Endodermal cell (in vitro differentiated cells): ENCODE data around the gene SETD7. TPM values are rescaled to one million over a fixed set of nuclear protein-coding genes. Genes with fewer than 3 reads are reported as not detected.

Experiments used
- DNase-seq: peaks from one replicate; pipeline ENCODE4 v3.0.0-alpha.2; 2017
- H3K27ac ChIP-seq: 2 replicates; pipeline ENCODE4 v1.5.1; 2013; ENCODE audit warnings: mild to moderate bottlenecking, low read depth, low read length, moderate library complexity
- H3K27me3 ChIP-seq: 2 replicates; pipeline ENCODE4 v1.6.1; 2013; ENCODE audit warnings: mild to moderate bottlenecking, low read length, moderate library complexity; ENCODE audit not compliant: insufficient read depth, control insufficient read depth, poor library complexity, severe bottlenecking
- H3K36me3 ChIP-seq: 2 replicates; pipeline ENCODE4 v1.7.0; 2013; ENCODE audit warnings: mild to moderate bottlenecking, low read length, moderate library complexity; ENCODE audit not compliant: control insufficient read depth, insufficient read depth
- H3K4me1 ChIP-seq: one replicate; pipeline ENCODE4 v1.7.0; 2013; ENCODE audit warnings: low read length; ENCODE audit not compliant: control insufficient read depth, insufficient read depth
- H3K4me3 ChIP-seq: 2 replicates; pipeline ENCODE4 v1.5.1; 2013; ENCODE audit warnings: mild to moderate bottlenecking, low read length, moderate library complexity
- H3K9ac ChIP-seq: 2 replicates; pipeline ENCODE4 v1.6.1; 2013; ENCODE audit warnings: mild to moderate bottlenecking, low read length, moderate library complexity; ENCODE audit not compliant: poor library complexity, severe bottlenecking; ENCODE audit errors: extremely low read depth
- H3K9me3 ChIP-seq: 2 replicates; pipeline ENCODE4 v1.6.1; 2013; ENCODE audit warnings: mild to moderate bottlenecking, low read length, moderate library complexity; ENCODE audit not compliant: control insufficient read depth
- H3K27ac Mint-ChIP-seq: 2 replicates; pipeline ENCODE4 v1.8.0; 2020; ENCODE audit warnings: mixed read lengths
- H3K27me3 Mint-ChIP-seq: 2 replicates; pipeline ENCODE4 v1.8.0; 2021; ENCODE audit warnings: mild to moderate bottlenecking, mixed read lengths; ENCODE audit not compliant: insufficient read depth
- H3K36me3 Mint-ChIP-seq: 2 replicates; pipeline ENCODE4 v1.8.0; 2020; ENCODE audit warnings: low read depth, mixed read lengths
- H3K4me1 Mint-ChIP-seq: 2 replicates; pipeline ENCODE4 v1.8.0; 2020; ENCODE audit warnings: mixed read lengths
- H3K4me3 Mint-ChIP-seq: 2 replicates; pipeline ENCODE4 v1.8.0; 2020; ENCODE audit warnings: mild to moderate bottlenecking, moderate library complexity, mixed read lengths
- H3K9me3 Mint-ChIP-seq: 2 replicates; pipeline ENCODE4 v1.8.0; 2020; ENCODE audit warnings: mild to moderate bottlenecking, mixed read lengths
- CTCF ChIP-seq: fragments of 200-600 bp; sonication (generic); conservative IDR thresholded peaks from 2 replicates; pipeline ENCODE4 v1.5.0; 2021; ENCODE audit warnings: antibody characterized with exemption, mild to moderate bottlenecking
- WGBS, 2 experiments: methylation state at CpG; one replicate each; pipeline versions ENCODE4 v1.1.5 to v1.1.7; 2013; ENCODE audit warnings: missing lambda C conversion rate in 2 of 2, mixed read lengths in 1 of 2; ENCODE audit not compliant: insufficient coverage in 1 of 2, insufficient read length in 1 of 2; 5-methylcytosine and 5-hydroxymethylcytosine counted together
- long read RNA-seq, 4 experiments: library from polyadenylated mRNA in 2 of 4; library from RNA in 1 of 4; library from capped mRNA in 1 of 4; stranded (forward) in 3 of 4; unstranded in 1 of 4; transcript quantifications; one replicate each; pipeline ENCODE4 v2.0.0, GENCODE V29; 2020 to 2021; ENCODE audit warnings: inconsistent platforms in 1 of 4
- polyA plus RNA-seq, 2 experiments: library from polyadenylated mRNA; stranded (reverse); fragments of 50-300 nt; gene quantifications; one replicate each; pipeline ENCODE4 v1.2.3, GENCODE V29; 2013
- total RNA-seq, 2 donors: library from RNA; stranded (reverse); fragmentation: NEBNext Ultra II Directional in 1 of 2; extraction: Animal tissue kit (Norgen Biotek cat#: 25700) in 1 of 2; gene quantifications; 2 replicates in 1 of 2; 3 replicates in 1 of 2; pipeline ENCODE4 v1.2.1, GENCODE V29; 2021

SETD7 gene
- 10 to 100 TPM; 13.8 to 19.4 TPM for total RNA-seq
- 12.7 TPM for polyA plus RNA-seq (2013, experiment 1 of 2)
- 13.2 TPM for polyA plus RNA-seq (2013, experiment 2 of 2)
- long read RNA-seq, experiment 1, full-length matches to known transcripts: 3 of 11 reads
- long read RNA-seq, experiment 1, partial matches to known transcripts: 1 of 11 reads
- long read RNA-seq, experiment 1, other reads (novel, unspliced or antisense): 7 of 11 reads
- long read RNA-seq, experiment 2, full-length matches to known transcripts: 11 of 27 reads
- long read RNA-seq, experiment 2, partial matches to known transcripts: 3 of 27 reads
- long read RNA-seq, experiment 2, other reads (novel, unspliced or antisense): 13 of 27 reads
- long read RNA-seq, experiment 3, full-length matches to known transcripts: 9 of 17 reads
- long read RNA-seq, experiment 3, partial matches to known transcripts: 1 of 17 reads
- long read RNA-seq, experiment 3, other reads (novel, unspliced or antisense): 7 of 17 reads
- long read RNA-seq, experiment 4, transcript SETD7-202 (3 exons, 1,590 nt): minor isoform, 5 of 16 reads
- long read RNA-seq, experiment 4, transcript SETD7-204 (8 exons, 1,602 nt): major isoform, 9 of 16 reads
- long read RNA-seq, experiment 4, partial matches to known transcripts: 0 of 16 reads
- long read RNA-seq, experiment 4, other reads (novel, unspliced or antisense): 2 of 16 reads

GRCh38 chr4:139556071-139556723 lies at the start of gene SETD7:
Gene SETD7, minus strand, starts transcription at chr4:139556219. Its CDS starts 82 bp downstream, at chr4:139556137.
- Histone ChIP-seq H3K9me3 (no peaks in the 10 kb centered on the region), H3K9ac (peak within 1 kb of the TSS; percentile 87), H3K36me3 (no peaks in the 10 kb centered on the region), H3K27me3 (peaks cover 27% of the 10 kb centered on the region), H3K27ac (peak within 1 kb of the TSS; percentile 69), H3K4me3 (peak within 1 kb of the TSS; percentile 89), H3K4me1 (peaks cover 16% of the 10 kb centered on the region)
- peak within 1 kb of the TSS; percentile 88 for H3K4me3 Mint-ChIP-seq
- TF ChIP-seq CTCF: no peak
- H3K36me3 Mint-ChIP-seq: no peaks in the 10 kb centered on the region
- peaks cover 57% of the 10 kb centered on the region for H3K4me1 Mint-ChIP-seq
- no peaks in the 10 kb centered on the region for H3K9me3 Mint-ChIP-seq
- H3K27ac Mint-ChIP-seq: peak within 1 kb of the TSS; percentile 97
- peaks cover 31% of the 10 kb centered on the region for H3K27me3 Mint-ChIP-seq
- DNase-seq: peak; percentile 93
- WGBS, 2 experiments: 0% methylated on average over 45 to 61 of the region's 61 CpGs

- 93 to 100% methylated on average over 3 of the region's 3 CpGs for WGBS, 2 experiments
- Mint-ChIP-seq H3K4me3 (no peak overlapping the region), H3K27me3 (peaks cover 10% of the 10 kb centered on the region), H3K9me3 (peaks cover 12% of the 10 kb centered on the region), H3K4me1 (peaks cover 33% of the 10 kb centered on the region), H3K36me3 (no peaks in the 10 kb centered on the region), H3K27ac (no peak overlapping the region)
- H3K27ac ChIP-seq: no peak overlapping the region
- H3K9me3 ChIP-seq: no peaks in the 10 kb centered on the region
- no peaks in the 10 kb centered on the region for H3K4me1 ChIP-seq
- no peak overlapping the region for H3K9ac ChIP-seq
- no peak for DNase-seq
- no peaks in the 10 kb centered on the region for H3K36me3 ChIP-seq
- no peak overlapping the region for H3K4me3 ChIP-seq
- H3K27me3 ChIP-seq: no peaks in the 10 kb centered on the region
- no peak for TF ChIP-seq CTCF
Observed at GRCh38 chr4:139605516-139605915, 49.5 kb upstream of the SETD7 start.

- Mint-ChIP-seq H3K27ac (peak overlapping the region; percentile 76), H3K36me3 (no peaks in the 10 kb centered on the region), H3K4me1 (peaks cover 34% of the 10 kb centered on the region), H3K4me3 (no peak overlapping the region), H3K9me3 (peaks cover 9% of the 10 kb centered on the region), H3K27me3 (peaks cover 10% of the 10 kb centered on the region)
- Histone ChIP-seq H3K9ac (no peak overlapping the region), H3K27ac (no peak overlapping the region), H3K4me1 (no peaks in the 10 kb centered on the region), H3K9me3 (no peaks in the 10 kb centered on the region), H3K4me3 (no peak overlapping the region), H3K36me3 (no peaks in the 10 kb centered on the region), H3K27me3 (no peaks in the 10 kb centered on the region)
- DNase-seq: peak; percentile 85
- 55 to 82% methylated on average over 2 to 3 of the region's 3 CpGs for WGBS, 2 experiments
- peak; percentile 88 for TF ChIP-seq CTCF
Observed at GRCh38 chr4:139603576-139604410, 47.8 kb upstream of the SETD7 start.
